ENCODE measurements around the gene SIX2. TPM values are rescaled to one million over a fixed set of nuclear protein-coding genes. Genes with fewer than 3 reads are reported as not detected.

SIX2 gene
- total RNA-seq, 1 donor from 2014 or later, result 22.2 TPM

GRCh38 chr2:45047301-45047700, 38.0 kb upstream of the SIX2 start:
- no peaks in the 10 kb centered on the region for H3K27me3 ChIP-seq
- H3K4me3 ChIP-seq, result no peak overlapping the region
- H3K27ac ChIP-seq, result no peak overlapping the region
- DNase-seq (ENCODE audit: low spot score in 2 of 2), result no peak
- no peaks in the 10 kb centered on the region for H3K4me1 ChIP-seq
- intact Hi-C loops (cut with DNase I), result no loop called here
- H3K9me3 ChIP-seq, result no peaks in the 10 kb centered on the region
- H3K36me3 ChIP-seq, result no peaks in the 10 kb centered on the region
- TF ChIP-seq CTCF (IDR thresholded peaks at IDR 0.05), result no peak

- Histone ChIP-seq H3K27ac (no peak overlapping the region), H3K36me3 (no peaks in the 10 kb centered on the region), H3K4me3 (no peak overlapping the region), H3K4me1 (no peaks in the 10 kb centered on the region), H3K27me3 (no peaks in the 10 kb centered on the region), H3K9me3 (no peaks in the 10 kb centered on the region)
- no peak for TF ChIP-seq CTCF (IDR thresholded peaks at IDR 0.05)
- DNase-seq (ENCODE audit: low spot score in 2 of 2), result no peak
- intact Hi-C loops (cut with DNase I), result no loop called here
These were observed 37.5 kb upstream of the SIX2 start for GRCh38 chr2:45046786-45047185.

GRCh38 chr2:45045706-45046105, 36.5 kb upstream of the SIX2 start:
- intact Hi-C loops (cut with DNase I), result no loop called here
- H3K27ac ChIP-seq, result no peak overlapping the region
- H3K4me1 ChIP-seq, result no peaks in the 10 kb centered on the region
- no peaks in the 10 kb centered on the region for H3K36me3 ChIP-seq
- no peaks in the 10 kb centered on the region for H3K27me3 ChIP-seq
- DNase-seq (ENCODE audit: low spot score in 2 of 2), result no peak
- H3K9me3 ChIP-seq, result no peaks in the 10 kb centered on the region
- TF ChIP-seq CTCF (IDR thresholded peaks at IDR 0.05), result no peak
- H3K4me3 ChIP-seq, result no peak overlapping the region

GRCh38 chr2:45044916-45045315, 35.7 kb upstream of the SIX2 start:
- H3K27ac ChIP-seq, result no peak overlapping the region
- TF ChIP-seq CTCF (IDR thresholded peaks at IDR 0.05), result no peak
- no peaks in the 10 kb centered on the region for H3K27me3 ChIP-seq
- H3K9me3 ChIP-seq, result no peaks in the 10 kb centered on the region
- no peaks in the 10 kb centered on the region for H3K36me3 ChIP-seq
- H3K4me1 ChIP-seq, result no peaks in the 10 kb centered on the region
- no peak for DNase-seq (ENCODE audit: low spot score in 2 of 2)
- intact Hi-C loops (cut with DNase I), result no loop called here
- H3K4me3 ChIP-seq, result no peak overlapping the region

GRCh38 chr2:45043174-45043573, 33.9 kb upstream of the SIX2 start:
- no peaks in the 10 kb centered on the region for H3K27me3 ChIP-seq
- no peak for TF ChIP-seq CTCF (IDR thresholded peaks at IDR 0.05)
- H3K27ac ChIP-seq, result no peak overlapping the region
- no peak for DNase-seq (ENCODE audit: low spot score in 2 of 2)
- no peak overlapping the region for H3K4me3 ChIP-seq
- H3K4me1 ChIP-seq, result no peaks in the 10 kb centered on the region
- no peaks in the 10 kb centered on the region for H3K9me3 ChIP-seq
- intact Hi-C loops (cut with DNase I), result no loop called here
- H3K36me3 ChIP-seq, result no peaks in the 10 kb centered on the region

- intact Hi-C loops (cut with DNase I), result no loop called here
- TF ChIP-seq CTCF (IDR thresholded peaks at IDR 0.05), result no peak
- no peak for DNase-seq (ENCODE audit: low spot score in 2 of 2)
- H3K9me3 ChIP-seq, result no peaks in the 10 kb centered on the region
- no peak overlapping the region for H3K27ac ChIP-seq
- H3K36me3 ChIP-seq, result no peaks in the 10 kb centered on the region
- H3K4me3 ChIP-seq, result no peak overlapping the region
- H3K4me1 ChIP-seq, result no peaks in the 10 kb centered on the region
- no peaks in the 10 kb centered on the region for H3K27me3 ChIP-seq
These were observed 33.1 kb upstream of the SIX2 start for GRCh38 chr2:45042401-45042800.
